Activated CD8-positive, alpha-beta memory T cell treated with anti-CD3 and anti-CD28 coated beads for 1 hour (primary cell): ENCODE measurements around the gene CCL13.

Experiments
- DNase-seq, 2 donors: peaks; one replicate each; pipeline ENCODE4 v3.0.0-alpha.2; 2020; ENCODE audit warnings: low read depth in 1 of 2; ENCODE audit errors: extremely low read depth in 1 of 2

The CCL13 gene

DNA sequence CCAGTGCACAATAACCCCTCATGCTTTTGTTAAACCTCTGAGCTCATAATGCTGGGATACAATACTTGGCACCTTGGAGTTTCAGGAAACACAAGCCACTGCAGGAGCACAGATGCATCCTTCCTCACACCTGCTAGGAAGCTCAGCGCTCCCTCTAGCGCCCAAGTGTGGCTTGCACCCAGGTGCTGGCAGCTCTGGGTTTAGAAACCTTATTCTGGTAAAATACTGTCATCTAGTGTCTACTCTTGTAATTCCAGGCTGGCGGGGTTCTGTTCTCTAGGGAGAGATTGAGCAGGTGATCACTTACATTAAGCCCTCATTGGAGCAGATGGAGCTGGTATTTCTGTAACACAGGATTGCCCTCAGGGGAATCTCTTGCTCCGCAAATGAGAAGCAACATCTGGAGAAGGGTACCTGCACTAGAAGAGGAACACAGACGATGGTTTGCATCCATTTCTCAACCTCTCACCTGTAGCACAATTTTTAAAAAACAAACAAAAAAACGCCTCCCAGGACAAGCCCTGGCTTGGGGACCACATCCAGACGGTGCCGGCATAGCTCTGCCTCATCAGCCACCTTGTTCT, 5.3 kb downstream of the CCL13 start:
- DNase-seq: peak; percentile 1 to 21

DNA sequence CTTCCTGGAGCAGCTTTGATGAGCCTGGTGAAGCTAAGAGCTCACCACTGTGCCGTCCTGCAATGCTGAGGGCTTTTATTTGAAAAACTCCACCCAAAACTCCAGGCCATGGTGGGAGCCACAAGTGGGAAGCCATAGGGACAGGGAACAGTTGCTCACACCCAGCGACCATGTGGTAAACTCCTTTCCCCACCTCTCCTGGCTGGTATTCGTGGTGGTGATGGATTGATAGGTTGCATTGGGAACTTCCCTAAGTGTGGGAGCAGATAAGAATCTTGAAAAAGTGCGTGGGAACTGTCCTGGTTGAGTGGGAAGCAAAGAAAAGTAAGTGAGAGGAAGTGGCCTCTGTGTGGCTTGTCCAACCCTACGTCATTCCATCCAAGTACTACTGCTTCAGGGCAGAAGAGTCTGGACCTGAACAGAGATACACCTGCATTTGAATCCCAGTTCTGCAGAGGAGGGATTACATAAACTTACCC, 6.9 kb downstream of the CCL13 start, which contains the start of gene CCL1:
TSS of gene CCL1 (minus strand) at position 51 of the 479 bp plus-strand sequence. CDS start 72 bp downstream, outside the sequence.
- no peak for DNase-seq

DNA sequence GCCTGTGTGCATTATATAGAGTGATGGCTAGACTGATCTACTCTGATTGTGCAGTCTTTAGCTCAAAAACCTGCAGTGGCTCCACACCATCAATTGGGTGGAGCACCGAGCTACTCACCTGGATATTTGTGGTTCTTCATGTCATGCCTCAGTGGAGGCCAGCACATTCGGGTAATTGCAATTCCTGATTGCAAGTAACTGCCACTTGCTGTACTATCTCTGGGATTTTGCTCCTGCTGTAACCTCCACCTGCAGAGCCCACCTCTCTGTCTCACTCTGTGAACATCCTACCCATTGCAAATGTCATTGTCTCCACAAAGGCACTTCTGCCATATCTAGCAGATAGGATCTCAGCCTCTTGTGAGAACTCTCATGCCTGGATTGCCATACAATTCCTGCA, 8.5 kb downstream of the CCL13 start:
- no peak for DNase-seq

DNA sequence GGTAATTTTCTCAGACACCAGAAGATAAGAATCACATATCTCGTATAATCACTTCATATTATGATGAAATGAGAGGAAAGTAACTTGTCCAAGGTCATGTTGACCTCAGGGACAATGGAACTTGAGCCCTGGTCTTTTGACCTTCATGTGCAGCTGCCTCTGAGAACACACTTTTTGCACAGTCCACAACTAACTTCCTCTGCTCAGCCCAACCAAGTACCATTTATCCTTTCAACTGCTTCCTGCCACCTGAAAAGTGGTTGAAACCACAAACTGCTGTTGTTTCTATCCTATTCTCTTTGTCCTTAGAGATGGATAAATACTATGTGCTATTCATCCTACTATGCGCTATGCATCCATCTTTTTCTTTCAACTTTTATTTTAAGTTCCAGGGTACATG, 9.1 kb downstream of the CCL13 start:
- no peak for DNase-seq

DNA sequence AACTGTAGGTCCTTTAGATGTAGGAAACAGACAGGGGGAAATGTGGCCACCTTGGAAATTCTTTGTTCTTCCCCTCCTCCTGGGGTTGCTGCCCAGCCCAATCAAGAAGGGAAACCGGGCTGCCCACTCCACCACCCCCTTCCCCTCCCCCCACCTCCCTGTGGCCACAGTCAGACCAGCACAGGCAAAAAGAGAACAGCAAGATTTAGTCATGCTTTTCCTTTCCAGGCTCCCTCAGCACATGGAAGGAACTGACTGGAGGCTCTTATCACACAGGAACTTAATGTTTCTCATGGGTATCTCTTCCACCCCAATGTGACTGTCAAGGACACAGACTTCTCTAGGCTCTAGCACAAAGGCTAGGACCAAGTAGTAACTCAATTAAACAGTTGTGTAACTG, 9.7 kb downstream of the CCL13 start:
- no peak for DNase-seq

DNA sequence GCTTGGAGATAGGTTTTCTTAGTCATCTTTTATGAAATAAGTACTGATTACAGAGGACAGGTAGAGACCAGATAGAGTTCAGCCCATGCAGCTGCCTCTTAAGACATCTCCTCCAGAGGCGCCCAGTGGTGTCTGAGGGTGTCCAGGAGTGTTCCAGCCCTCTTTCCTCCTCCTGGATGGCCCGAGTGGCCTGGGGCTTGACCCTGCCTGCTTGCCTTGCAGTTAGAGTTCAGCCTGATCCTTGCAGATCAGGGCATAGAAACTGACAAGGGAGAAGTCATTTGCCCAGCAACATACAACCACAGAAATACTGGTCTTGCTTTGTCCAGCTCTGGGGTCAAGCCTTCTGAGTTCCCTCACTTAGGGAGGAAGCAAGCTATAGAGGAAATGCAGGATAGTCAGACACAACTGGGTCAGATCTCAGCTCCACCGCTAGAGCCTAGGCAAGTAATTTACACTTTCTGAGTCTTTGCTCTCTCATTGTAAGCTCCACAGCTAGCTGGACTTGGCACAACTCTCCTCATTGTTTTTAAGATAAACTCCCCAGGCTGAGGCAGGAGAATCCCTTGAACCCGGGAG, 10.3 kb downstream of the CCL13 start:
- no peak for DNase-seq

DNA sequence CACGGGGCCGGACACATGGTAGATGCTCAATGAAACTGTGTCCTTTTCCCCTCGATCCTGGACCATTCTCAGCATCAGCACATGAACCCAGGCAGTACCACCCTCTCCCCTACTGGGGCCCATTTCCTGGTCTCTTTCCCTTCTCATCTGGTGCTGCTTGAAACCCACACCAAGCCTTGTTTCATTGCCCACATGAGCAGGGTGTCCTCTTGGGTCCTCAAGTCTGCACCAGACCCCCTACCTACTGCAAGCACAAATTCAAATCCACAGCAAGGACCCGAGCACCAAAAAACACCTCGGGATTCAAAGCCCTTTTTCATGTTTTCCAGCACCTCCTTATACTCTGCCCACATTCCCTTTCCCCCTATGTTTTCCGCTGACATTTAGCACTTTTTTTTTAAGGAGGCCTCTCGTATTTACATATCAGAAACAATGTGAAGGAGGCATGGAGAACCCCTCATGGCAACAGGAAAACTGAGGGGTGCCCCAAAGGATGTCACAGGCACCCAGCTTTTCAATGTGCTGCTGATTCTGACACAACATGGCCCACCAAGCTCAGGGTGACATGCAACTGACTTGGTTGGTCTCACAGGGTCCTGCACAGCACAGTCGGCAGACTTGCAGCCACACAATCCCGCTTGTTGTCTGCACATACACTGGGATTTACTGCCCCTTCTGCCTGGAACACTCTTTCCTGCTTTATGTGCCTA, 11.4 kb downstream of the CCL13 start:
- no peak for DNase-seq

DNA sequence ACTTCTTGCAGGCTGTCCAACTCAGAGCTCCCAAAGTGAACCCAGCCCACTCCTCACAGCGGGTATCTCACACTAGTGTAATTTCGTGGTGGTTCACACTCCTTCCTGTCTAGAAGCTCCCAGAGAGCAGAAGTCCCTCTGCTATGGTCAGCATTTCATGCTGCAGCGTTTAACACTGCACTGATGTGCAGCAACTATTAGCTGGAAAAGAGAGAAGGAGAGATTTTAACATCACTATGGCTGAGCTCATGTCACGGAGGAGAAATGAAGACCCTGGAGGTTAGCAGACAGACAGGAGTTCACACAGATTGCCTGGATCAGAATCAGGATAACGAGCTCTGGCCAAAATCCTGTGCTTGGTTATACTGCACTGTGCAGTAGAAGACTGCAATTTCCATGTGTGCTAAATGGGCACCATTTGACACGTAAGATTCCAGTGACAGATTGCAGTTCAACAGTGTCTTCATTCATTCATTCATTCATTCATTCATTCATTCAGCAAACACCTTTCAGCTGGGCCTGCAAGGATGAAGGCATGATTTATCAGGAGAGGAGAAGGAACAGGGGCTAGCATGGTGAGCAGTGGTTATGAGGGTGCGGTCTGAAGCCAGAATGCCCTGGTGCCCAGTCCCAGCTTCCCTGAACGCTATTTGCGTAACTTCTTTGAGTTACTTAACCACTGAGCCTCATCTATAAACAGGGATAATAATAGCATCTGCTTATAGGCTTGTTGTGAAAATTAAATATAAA, 12.1 kb downstream of the CCL13 start:
- DNase-seq: no peak

DNA sequence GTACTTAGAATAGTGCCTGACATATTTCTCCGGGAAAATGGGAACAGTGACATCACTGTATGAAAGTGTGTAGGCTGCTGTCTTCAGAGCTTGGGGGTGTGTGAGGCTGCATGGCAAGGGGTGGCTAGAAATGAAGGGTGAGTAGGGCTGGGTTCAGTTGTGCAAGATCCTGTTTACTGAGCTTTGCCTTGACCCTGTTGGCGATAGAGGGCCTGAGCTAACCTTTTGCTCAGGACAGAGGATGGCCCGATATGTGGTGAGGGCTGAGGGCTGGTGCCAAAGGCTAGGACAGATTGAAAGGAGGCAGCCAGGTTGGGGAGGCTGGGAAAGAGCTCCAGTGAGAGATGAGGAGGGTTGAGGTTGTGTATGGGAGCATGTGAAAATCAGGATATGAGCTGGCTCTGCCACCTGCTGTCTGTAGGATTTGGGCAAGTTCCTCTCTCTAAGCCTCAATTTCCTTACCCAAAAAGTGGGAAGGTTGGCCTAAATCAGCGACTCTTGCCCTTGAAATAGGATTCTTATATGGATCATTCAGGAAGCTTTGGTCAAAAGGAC, 12.7 kb downstream of the CCL13 start:
- no peak for DNase-seq

DNA sequence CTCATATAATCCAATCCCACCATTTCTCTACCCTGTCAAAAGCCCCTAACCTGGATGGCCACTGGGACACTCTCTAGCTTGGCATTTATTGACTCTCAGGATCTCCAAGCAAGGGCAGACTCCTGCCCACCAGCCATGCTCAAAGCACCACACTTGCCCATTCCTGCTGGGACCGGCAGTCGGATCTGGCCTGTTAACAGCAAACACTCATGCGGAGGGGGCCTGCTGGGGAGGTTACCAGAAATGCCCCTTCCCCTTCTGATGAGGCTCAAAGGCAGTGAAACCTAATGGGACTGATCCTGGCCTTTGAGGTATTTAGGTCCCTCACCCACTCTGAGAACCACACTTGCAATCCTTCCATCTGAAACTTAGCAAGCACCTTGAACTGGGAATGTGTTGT, 13.3 kb downstream of the CCL13 start:
- DNase-seq: no peak

DNA sequence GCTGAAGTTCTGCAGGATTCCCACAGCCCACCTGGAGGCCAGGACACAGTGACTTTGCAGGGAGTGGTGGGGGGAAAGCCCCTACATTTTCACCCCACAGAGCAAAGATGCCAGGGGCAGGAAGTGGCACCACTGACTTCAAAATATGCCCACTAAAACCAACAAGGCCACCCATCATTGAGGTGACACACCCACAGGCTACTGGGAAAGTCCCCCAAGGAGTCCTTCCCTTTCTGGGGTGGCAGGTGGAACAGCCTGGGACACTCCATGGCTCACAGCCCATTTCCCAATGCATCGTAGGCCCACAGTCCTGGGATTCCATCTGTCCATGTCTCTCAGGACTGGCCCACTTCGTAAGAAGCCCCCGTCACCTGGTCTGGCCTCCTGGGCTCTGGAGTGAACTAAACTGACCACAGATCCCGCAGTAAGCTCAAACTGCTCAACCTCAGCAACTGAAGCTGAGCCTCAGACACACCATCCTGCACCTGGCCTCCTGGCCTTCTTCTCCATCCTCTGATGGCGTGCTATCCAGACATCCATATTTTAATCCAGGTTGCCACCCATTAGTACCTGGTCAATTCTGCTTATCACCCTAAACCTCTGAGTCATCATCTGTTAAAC, 14.2 kb downstream of the CCL13 start:
- DNase-seq: no peak

DNA sequence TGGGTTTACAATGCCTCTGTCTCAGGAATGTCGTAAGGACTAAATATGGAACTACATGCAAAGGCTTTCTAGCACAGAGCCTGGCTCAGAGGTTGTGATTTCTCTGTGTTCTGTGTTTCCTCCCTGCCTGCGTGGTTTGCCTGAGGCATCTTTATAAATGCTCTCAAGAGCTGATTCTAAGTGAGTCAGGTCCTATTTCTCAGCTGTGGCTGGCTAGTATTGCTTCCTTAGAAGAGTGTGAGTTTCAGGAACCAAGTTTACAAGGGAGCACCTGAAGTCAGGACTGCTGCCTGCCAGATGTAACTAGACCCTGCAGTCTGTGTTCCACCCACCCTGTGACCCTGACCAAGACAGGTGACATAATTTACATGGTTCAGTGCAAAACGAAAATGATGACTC, 14.7 kb downstream of the CCL13 start:
- DNase-seq: no peak

DNA sequence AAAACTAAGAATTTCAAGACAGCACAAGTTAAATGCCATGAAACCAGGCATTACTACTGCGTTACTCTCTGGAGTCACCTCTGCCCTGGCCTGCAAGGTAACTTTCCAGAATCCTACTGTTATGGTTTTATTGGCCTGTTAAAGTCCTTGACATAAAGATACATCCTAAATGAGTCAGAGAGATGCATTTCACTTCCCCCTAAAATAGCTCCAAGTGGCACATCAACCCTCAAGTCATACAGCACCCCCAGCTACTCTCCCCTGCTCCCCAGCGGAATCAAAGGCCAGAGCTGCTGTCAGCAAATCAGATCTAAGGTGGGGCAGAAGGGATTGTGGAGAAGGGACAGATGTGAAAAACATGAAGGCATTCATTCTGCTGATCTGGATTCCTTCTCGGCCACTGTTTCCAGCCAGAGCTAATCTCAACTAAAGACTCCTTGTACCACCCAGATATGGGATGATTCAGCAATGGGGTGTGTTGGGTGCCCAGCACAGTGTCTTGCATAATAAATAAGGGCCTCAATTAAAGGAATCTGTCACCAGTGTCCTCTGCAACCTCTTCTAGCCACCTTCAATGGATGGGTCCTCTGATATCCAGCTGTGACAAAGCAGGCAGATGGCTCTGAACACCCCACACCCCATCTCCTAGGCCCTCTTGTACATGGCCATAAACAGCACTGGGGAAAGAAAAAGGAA, 15.3 kb downstream of the CCL13 start:
- DNase-seq: no peak

DNA sequence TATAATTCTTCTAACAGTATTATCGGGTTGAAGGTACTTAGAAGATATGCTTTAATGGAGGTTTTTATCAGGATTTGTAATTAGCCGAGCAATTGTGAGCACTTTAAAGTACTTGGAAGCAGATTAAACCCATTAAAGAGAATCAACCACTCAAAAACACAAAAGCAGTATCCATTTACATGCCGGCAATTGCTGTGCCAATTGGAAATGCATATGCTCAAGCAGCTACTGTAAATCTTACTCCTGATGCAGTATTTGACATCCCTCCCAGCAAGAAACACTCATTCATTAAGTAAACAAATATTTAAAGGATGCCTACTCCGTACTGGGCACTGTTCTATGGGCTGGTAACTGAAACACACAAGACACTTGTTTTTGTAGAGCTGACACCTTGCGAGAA, 18.2 kb downstream of the CCL13 start:
- DNase-seq: no peak

DNA sequence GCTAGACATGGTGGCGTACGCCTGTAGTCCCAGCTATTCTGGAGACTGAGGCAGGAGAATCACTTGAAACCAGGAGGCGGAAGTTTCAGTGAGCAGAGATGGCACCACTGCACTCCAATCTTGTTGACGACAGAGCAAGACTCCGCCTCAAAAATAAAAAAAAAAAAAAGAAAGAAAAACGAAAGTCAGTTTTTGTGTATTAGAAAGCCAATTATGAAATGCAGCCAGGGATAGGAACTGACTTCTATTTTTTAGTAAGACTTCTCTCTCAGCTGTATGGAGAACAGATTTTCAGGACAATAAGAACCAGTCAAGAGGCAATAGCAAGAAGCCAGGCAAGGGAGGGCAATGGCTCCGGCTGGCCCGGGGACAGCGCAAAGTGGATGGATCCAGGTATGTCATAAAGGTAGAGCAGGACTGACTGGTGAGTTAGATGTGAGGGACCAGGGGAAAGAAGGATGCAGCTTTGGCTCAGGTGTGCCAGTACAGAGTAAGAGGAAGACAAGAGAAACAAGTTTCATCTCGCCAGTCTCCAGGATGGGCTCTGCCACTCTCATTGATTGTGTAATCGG, 19.2 kb downstream of the CCL13 start:
- DNase-seq: no peak

DNA sequence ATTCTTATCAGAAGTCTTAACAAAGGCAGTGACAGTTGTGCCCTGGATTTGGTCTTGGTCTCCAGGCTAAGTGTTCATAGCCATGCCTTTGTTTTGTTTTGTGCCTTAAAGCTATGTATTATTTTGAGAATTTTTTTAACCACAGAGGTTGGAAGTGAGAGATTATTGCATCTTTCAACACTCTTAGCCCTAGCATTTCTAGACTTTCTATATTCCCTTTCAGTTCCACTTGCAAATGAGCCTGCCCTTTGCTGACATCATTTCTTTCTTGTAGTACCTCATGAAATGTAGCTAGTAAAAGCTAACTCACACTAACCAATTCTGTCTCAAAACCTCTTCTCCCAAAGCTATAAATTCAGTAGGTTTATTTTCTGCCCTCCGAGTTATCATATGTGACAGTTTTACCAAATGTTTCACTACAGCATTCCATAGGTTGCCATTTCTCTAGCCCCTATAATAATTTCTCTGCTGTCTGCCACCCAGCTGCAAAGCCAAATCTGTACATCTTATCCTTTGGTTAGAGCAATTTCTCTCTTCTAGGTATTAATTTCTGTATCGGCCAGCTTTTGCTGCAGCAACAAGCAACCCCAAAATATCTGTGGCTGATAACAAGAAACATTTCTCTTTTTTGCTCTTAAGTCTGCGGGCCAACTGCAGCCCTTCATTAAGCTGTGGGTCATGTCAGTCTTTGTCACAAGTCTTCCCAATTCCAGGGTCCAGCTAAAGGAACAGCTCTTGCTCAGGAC, 21.0 kb downstream of the CCL13 start:
- no peak for DNase-seq

DNA sequence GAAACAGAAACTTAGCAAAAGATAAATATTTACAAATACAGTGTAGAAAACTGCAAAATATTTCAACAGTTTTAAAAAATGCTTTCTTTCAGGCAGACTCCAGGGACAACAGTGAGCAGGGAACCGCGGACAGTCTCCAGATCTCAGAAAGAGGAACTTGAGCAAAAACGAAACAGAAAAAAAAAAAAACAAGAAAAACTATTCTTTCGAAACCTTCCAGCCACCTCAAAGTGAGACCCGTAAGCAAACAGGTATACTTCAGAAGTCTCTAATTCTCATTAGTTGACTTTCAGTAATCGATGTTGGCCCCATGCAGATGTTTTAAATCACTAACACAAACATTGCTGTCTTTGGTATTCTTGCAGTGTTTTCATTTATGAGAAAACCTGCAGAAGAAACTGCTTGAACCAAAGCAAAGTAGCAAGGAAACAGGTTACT, 22.4 kb downstream of the CCL13 start:
- DNase-seq: no peak

DNA sequence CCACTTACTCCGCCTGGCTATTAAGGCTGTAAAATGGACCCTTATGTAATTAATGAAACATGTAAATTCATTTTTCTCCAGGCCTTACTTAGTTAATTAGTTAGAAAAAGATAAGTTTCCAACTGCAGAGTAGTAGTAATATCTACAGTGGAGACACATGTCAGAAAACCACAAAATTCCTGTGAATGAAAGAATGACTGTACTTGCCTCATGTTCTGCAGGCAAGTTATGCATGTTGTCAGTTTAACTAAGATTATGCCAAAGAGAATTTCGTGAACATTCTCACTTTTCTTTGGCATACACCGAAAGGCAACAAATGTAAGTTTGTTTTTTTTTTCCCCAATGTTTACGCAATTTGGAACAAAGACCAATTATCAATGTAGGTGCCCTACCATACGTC, 23.6 kb downstream of the CCL13 start:
- no peak for DNase-seq

DNA sequence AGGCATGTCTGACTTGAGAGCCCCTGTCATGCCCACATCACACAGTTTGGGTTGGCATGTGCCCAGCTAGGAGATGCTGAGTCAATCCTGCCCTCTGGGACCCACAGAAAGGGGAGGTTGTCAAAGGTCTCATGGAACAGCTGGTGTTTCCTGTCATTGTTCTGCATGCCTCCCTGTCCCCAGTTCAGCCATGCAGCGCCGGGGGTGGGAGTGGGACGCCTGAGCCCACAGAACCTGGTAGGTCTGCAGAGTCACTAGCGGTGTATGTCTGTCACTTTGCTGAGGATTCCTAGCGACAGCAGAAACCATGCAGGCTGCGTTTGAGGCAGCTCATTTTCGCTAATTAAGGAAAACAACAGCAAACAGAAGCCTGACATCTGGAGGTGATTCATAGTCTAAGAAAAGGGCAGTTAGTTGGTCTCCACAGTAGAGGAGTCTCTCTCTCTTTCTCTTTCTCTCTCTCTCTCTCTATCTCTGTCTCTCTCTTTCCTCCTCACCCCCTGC, 26.4 kb downstream of the CCL13 start:
- no peak for DNase-seq
